Glutamatergic neuron (in vitro differentiated cells): ENCODE results near the gene MDK. TPM values are rescaled to one million over a fixed set of nuclear protein-coding genes. Genes with fewer than 3 reads are reported as not detected.
A peak's percentile ranks its signal among the peaks of the same experiment; 100 is the strongest.

Experiments used
- DNase-seq: peaks from one replicate; pipeline ENCODE4 v3.0.0; 2022
- H3K27ac Mint-ChIP-seq: one replicate; pipeline ENCODE4 v1.8.0; 2020; ENCODE audit warnings: mild to moderate bottlenecking, mixed read lengths, inconsistent platforms; ENCODE audit not compliant: unreplicated experiment
- H3K27me3 Mint-ChIP-seq: one replicate; pipeline ENCODE4 v1.8.0; 2020; ENCODE audit warnings: mild to moderate bottlenecking, moderate library complexity, mixed read lengths, inconsistent platforms; ENCODE audit not compliant: unreplicated experiment
- H3K36me3 Mint-ChIP-seq: one replicate; pipeline ENCODE4 v1.8.0; 2020; ENCODE audit warnings: mild to moderate bottlenecking, mixed read lengths, inconsistent platforms; ENCODE audit not compliant: unreplicated experiment
- H3K4me1 Mint-ChIP-seq: one replicate; pipeline ENCODE4 v1.8.0; 2020; ENCODE audit warnings: mild to moderate bottlenecking, low read depth, mixed read lengths, inconsistent platforms; ENCODE audit not compliant: unreplicated experiment
- H3K4me3 Mint-ChIP-seq: one replicate; pipeline ENCODE4 v1.8.0; 2020; ENCODE audit warnings: mild to moderate bottlenecking, mixed read lengths, inconsistent platforms; ENCODE audit not compliant: unreplicated experiment
- H3K9me3 Mint-ChIP-seq: one replicate; pipeline ENCODE4 v1.8.0; 2020; ENCODE audit warnings: mild to moderate bottlenecking, moderate library complexity, mixed read lengths, inconsistent platforms; ENCODE audit not compliant: unreplicated experiment
- total RNA-seq: library from RNA; stranded (reverse); fragmentation: NEBNext Ultra II Directional; extraction: Animal tissue kit (Norgen Biotek cat#: 25700); gene quantifications from one replicate; pipeline ENCODE4 v1.2.1, GENCODE V29; 2021; ENCODE audit not compliant: unreplicated experiment
- TF ChIP-seq, protein P1 (sequence below): fragments of 200-600 bp; sonication (generic); IDR thresholded peaks from one replicate; pipeline ENCODE4 v1.5.0; 2021; ENCODE audit not compliant: partially characterized antibody, unreplicated experiment

The MDK gene
- total RNA-seq, 1 donor from 2014 or later, result 846 TPM

DNA sequence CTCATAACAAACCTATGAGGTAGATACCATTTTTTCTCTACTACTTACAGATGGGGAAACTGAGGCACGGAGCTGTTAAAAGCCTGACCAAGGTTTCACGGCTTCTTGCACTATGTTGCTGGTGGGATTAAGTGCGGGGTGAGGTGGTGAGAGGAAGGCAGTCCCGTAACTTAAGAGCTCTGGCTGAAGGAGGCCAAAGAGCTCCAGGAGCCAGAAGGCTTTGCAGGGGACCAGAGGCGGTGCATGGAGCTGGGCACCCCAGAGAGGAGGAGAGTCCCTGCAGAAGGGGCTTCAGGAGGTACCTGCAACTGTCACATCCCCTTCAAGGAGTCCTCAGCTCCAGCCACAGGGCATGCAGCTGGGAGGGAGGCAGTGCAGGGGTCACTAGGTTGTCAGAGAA, 6.0 kb downstream of the MDK start:
- DNase-seq, result no peak
- peaks cover 14% of the 10 kb centered on the region for H3K27me3 Mint-ChIP-seq
- peaks cover 10% of the 10 kb centered on the region for H3K36me3 Mint-ChIP-seq
- TF ChIP-seq, protein P1, sequence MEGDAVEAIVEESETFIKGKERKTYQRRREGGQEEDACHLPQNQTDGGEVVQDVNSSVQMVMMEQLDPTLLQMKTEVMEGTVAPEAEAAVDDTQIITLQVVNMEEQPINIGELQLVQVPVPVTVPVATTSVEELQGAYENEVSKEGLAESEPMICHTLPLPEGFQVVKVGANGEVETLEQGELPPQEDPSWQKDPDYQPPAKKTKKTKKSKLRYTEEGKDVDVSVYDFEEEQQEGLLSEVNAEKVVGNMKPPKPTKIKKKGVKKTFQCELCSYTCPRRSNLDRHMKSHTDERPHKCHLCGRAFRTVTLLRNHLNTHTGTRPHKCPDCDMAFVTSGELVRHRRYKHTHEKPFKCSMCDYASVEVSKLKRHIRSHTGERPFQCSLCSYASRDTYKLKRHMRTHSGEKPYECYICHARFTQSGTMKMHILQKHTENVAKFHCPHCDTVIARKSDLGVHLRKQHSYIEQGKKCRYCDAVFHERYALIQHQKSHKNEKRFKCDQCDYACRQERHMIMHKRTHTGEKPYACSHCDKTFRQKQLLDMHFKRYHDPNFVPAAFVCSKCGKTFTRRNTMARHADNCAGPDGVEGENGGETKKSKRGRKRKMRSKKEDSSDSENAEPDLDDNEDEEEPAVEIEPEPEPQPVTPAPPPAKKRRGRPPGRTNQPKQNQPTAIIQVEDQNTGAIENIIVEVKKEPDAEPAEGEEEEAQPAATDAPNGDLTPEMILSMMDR, result no peak
- no peak overlapping the region for H3K4me3 Mint-ChIP-seq
- peaks cover 21% of the 10 kb centered on the region for H3K9me3 Mint-ChIP-seq
- H3K27ac Mint-ChIP-seq, result peak overlapping the region; percentile 43
- peaks cover 23% of the 10 kb centered on the region for H3K4me1 Mint-ChIP-seq

- Mint-ChIP-seq H3K9me3 (peaks cover 26% of the 10 kb centered on the region), H3K4me1 (peaks cover 27% of the 10 kb centered on the region), H3K4me3 (peak overlapping the region; percentile 64), H3K27ac (no peak overlapping the region), H3K36me3 (peaks cover 10% of the 10 kb centered on the region), H3K27me3 (peaks cover 19% of the 10 kb centered on the region)
- no peak for DNase-seq
- TF ChIP-seq, protein P1, result no peak
These were observed 6.6 kb downstream of the MDK start for GRCh38 chr11:46387919-46388618.

DNA sequence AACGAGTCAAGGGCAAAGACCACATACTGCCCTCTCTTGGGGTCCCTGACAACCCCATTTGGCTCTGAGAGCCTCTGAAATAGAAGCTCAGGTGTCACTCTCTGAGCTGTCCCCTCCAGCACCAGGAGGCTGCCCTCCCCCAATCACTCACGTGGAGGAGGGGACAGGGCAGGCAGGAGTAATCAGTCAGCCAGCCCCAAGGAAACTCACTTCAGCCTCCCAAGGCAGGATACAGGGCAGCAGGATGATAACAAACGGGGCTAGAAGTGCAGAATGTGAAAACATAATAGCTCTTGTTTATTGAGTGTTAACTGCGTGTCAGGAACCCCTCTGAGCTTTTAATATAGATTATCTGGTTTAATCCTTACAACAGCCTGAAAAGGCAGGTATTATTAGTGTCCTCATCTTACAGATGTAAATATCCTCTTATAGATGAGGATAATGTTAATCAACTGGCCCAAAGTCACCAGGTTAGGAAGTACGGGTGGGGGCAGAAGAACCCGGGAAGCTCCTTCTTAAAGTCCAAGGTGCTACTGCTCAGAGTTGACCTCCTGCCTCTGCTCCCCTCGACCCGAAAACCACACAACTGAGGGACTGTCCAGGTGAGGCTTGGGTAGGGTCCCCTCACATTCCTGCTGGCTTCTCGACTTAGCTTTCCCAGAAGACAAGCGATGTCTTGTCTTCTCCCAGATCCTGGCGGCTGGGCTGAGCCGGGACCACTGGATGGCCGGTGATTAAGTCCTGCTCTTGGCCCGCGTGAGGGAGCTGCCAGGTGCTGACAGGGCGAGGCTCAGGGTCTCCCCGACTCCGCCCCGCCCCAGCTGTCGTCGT, 7.4 kb downstream of the MDK start:
- Mint-ChIP-seq H3K4me1 (peaks cover 24% of the 10 kb centered on the region), H3K36me3 (peaks cover 10% of the 10 kb centered on the region), H3K27ac (no peak overlapping the region), H3K9me3 (peaks cover 22% of the 10 kb centered on the region), H3K4me3 (peak overlapping the region; percentile 78), H3K27me3 (peaks cover 19% of the 10 kb centered on the region)
- no peak for DNase-seq
- TF ChIP-seq, protein P1, result no peak

DNA sequence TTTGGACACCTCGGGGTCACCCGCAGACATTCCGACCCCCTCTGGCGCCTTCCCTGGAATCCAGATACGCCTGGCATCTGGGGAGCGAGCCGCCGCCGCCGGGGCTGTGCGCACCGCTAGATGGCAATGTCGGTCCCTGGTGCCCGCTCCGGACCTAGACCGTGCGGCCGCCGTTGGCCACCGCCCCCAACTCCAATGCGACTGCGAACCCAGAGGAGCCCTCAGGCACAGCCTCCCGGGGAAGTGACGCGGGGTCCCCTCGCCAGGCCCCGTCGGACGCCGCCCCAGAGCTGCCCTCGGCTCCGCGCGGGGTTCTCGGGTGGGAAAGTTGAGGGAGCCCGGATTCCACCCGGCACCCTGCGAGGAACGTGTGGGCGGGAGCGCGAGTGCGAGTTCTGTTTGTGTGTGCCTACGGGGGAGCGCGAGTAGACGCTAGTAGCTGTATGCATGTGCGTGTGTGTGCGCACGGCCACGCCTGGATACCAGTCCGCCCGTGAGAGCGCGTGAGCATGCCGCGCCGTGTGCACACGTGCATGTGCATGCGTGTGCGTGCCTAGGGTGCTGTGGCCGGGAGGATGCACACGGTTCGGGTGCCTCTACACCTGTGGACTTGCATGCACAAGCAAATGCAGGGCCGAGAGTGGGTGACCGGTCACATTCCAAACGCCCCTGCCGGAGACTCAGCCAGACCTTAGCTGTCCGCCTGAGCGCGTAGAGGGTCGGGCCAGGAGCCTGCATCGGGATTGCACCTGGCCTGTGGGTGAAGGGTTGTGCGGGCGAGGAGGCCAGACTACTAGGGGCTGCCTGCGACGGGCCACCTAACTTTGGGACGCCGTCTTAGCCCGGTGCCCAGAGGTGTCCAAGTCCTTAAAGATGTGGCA, 8.2 kb downstream of the MDK start:
- no peak overlapping the region for H3K27ac Mint-ChIP-seq
- peaks cover 23% of the 10 kb centered on the region for H3K4me1 Mint-ChIP-seq
- peaks cover 23% of the 10 kb centered on the region for H3K9me3 Mint-ChIP-seq
- peaks cover 19% of the 10 kb centered on the region for H3K27me3 Mint-ChIP-seq
- peaks cover 10% of the 10 kb centered on the region for H3K36me3 Mint-ChIP-seq
- TF ChIP-seq, protein P1, result peak; percentile 78
- DNase-seq, result peak; percentile 94
- peak overlapping the region; percentile 78 for H3K4me3 Mint-ChIP-seq
